GM18499 (cell line): ENCODE results near the gene GNG13.

Experiments
- ATAC-seq: cut with Tn5 transposase; IDR thresholded peaks from one replicate; pipeline ENCODE4 v1.9.1; 2021; ENCODE audit warnings: moderate number of reproducible peaks; ENCODE audit not compliant: insufficient read depth, unreplicated experiment

The GNG13 gene

DNA sequence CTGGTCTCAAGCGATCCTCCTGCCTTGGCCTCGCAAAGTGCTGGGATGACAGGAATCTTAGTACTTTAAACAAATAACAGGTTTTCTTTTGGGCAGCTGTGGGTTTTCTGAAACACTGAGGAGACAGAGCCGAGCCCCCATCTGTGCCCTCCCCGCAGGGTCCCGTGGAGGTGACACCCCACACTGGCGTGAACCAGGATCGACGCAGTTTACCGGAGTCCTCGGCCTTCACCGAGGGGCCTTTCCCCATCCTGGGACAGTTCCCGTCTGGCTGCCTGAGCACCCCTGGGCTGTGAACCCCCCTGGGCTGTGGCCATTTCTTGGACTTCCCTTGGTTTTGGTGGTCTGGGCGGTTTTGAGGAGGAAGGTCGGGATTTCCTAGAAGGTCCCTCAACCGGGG is 15.3 kb upstream of the GNG13 start:
- no peak for ATAC-seq

GRCh38 chr16:814974-815373 is 14.4 kb upstream of the GNG13 start:
- no peak for ATAC-seq

- no peak for ATAC-seq
Observed at GRCh38 chr16:813916-814412, 13.4 kb upstream of the GNG13 start.

- no peak for ATAC-seq
Observed at GRCh38 chr16:813204-813915, 12.8 kb upstream of the GNG13 start.

DNA sequence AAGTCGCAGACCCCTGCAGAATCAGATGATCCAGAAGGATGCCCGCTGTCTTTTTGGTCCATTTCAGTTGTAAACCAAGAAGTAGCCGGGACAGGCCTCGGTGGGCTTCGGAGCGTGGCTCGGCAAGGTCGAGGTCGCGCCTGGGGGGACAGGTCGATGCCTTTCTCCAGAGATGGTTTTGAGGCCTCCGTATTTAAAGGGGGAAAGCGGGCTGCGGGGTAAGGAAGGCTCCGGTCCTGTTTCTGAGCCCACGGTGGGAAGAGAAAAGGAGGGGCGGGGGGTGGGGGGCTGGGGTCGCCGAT is 7.5 kb upstream of the GNG13 start:
- no peak for ATAC-seq

DNA sequence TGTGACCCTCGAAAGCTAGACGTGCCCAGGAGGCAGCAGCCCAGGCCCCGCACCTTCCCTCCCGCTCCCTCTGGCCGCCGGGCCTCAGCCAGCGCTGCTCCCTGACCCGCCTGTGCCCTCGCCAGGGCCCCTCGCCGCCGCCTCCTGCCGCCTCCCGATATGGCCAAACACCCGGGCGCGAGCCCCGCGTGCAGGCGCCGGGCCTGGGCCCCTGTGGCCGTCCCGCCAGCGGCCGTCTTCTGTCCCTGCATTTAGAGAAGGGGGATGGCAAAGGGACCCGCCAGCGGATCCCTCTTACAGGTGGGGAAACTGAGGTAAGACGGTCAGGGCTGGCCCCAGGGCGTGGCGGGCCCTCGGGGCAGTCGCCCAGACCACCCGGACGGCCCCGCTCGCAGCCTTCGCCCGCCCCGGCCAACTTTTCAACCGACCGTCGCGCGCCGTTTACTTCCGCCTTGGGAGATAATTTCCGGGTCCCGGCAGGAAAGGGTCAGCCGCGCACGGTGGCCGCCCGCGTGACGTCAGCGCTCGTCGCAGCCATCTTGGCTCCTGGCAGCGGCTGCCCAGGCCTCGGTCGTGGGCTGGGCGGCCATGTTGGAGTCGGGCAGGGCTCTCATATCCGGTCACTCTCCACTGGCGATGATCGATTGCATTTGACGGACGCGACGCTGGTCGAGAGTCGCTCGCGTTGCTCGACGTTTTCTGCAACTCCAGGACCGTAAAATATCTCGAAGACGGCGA is 7.0 kb upstream of the GNG13 start:
- ATAC-seq, result no peak

- ATAC-seq, result no peak
Observed at GRCh38 chr16:805474-805873, 4.9 kb upstream of the GNG13 start.

GRCh38 chr16:804193-805048 is 3.9 kb upstream of the GNG13 start:
- no peak for ATAC-seq

DNA sequence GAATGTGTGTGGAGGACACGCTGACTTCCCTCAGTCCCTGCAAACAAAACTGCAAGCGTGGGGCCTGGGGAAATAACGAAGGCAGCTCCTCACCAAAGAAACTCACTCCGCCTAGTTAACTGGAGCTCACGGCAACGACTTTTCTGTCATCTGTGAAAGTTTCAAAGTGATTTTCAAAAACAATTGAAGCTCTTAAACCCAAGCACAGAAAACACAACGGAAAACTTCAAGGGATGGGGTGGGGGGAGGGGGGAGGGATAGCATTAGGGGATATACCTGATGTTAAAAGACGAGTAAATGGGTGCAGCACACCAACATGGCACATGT is 3.2 kb upstream of the GNG13 start:
- no peak for ATAC-seq

DNA sequence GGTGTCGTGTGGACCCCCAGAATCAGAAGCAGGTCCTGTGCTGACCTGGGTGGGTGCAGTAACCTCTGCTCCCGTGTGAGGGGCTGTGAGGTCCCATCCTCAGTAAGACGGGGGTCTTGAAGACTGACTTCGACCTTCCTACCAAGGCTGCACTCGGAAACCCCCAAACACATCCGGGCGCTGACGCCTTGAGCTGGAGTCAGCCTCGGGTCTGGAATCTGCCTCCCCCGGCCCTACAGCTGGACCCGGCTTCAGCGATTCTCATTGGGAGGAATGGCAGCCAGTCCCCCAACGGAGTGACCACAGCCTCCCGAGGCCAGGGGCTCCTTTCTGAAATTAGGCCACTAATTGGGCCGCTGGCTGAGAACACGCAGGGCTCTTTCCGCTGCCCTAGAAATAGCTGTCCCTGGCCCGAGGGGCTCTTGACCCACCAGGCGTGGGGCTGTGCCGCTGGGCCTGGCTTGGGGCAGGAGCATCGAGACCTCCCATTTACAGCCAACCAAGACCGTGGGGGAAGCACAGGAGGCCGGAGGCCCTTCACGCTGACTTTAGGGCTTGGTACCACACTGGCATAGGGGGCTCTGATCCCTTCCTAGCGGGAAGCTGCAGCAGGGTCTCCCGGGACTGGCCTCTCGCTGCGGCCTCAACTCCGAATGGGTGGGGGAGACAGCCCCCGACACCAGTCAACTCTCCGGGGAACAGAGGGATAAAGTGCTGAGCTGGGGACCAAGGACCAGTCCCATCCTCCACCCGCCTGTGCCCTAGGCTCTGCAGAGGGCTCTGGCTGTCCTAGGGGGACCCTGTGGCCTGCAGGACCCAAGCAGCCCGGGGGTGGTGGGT is 2.6 kb upstream of the GNG13 start:
- no peak for ATAC-seq

GRCh38 chr16:802461-802860 is 1.9 kb upstream of the GNG13 start:
- no peak for ATAC-seq

GRCh38 chr16:801584-802363 is 1.2 kb upstream of the GNG13 start:
- ATAC-seq, result no peak

DNA sequence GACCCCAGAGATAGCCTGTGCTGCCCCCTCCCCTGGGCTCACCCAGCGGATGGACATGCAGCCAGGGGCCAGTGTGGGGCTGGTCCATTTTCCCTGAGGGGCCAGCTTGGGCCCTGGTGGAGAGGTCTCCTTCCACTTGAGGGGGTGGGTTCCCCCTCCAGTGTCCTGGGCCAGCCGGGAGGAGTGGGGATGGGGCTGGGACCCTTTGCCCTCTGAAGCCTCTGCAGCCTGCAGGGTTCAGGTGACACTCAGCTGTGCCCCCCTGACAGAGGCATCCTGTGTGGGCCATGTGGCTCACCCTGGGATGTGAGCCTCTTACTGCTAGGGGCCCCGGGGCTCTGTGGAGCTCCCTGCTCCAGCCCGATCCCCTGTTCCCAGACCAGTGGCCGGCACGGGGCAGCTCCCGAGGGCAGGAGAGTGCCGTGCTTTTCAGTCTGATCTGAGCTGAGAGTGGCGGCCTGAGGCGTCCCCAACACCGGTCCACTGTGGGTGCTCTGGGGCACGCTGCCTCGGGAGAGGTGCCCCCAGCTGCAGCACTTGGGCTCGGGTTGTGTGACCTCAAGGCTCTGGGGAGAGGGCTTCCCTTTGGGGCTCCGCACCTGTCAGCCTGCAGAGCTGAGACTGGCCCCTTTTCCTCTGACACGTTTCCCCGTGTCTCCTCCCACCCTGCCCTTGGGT is 439 bp upstream of the GNG13 start:
- ATAC-seq, result no peak

GRCh38 chr16:799111-799947 is 1.2 kb downstream of the GNG13 start:
- ATAC-seq, result no peak

DNA sequence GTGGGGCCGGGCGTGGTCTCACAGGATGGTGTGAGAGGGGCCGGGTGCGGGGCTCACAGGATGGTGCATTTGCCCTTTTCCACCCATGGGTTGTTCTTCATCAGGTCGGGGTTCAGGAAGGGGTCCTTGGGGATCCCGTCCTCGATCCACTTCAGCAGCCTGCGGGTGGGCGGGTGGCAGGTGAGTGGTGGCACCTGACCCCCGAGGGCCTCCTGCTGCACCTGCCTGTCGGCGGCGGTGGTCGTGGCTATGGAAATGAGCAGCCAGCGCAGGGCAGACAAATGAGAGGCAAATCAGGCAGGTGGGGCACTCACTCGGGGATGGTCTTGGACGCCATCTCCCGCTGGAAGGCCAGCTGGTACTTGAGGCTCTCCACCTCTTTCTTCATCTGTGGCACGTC is 1.9 kb downstream of the GNG13 start:
- no peak for ATAC-seq

GRCh38 chr16:797686-798085 is 2.8 kb downstream of the GNG13 start:
- no peak for ATAC-seq

GRCh38 chr16:797120-797420 is 3.5 kb downstream of the GNG13 start:
- ATAC-seq, result no peak

DNA sequence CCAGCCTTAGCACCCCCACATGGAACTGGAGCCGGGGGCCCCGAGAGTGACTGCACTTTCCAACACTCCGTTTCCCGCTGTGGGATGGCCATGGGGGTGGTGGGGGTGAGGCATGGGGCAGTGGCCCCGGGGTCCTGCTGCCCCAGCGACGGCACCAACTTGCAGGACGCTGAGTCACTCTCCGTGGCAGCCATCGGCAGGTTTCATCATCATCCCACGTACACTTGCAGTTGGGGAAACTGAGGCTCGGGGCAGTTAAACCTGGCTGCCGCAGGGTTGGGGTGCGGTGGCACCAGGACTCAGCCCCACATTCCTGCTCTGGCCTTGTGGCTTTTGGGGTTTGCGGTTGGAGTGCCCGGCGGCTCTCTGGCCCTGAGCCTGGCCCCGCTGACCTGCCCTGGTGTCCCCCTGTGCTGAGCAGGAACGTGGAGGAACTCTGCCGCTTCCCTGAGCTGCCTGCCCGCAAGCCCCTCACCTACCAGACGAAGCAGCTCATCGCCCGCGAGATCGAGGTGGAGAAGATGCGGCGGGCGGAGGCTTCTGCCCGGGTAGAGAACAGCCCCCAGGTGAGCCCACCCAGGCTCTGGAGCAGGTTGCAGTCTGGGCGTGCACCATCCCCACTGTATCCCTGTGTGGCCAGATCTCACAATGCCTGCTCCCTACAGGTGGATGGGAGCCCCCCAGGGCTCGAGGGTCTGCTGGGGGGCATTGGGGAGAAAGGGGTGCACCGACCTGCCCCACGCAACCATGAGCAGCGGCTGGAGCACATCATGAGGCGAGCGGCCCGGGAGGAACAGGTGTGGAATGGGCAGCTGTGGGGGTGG is 4.0 kb downstream of the GNG13 start:
- ATAC-seq, result no peak
